DND-41 (cell line): Measurements from ENCODE around the gene ALDOA.

Experiments
- CTCF ChIP-seq: IDR thresholded peaks from 2 replicates; pipeline ENCODE4 v1.5.1; 2012; ENCODE audit warnings: borderline replicate concordance, low read length, moderate library complexity, mild to moderate bottlenecking; ENCODE audit not compliant: poor library complexity, severe bottlenecking; ENCODE audit errors: extremely low read depth
- EZH2 ChIP-seq: IDR thresholded peaks from 3 replicates; pipeline ENCODE4 v1.6.1; 2012; ENCODE audit warnings: borderline replicate concordance, low read depth, mild to moderate bottlenecking, moderate library complexity, low read length, inconsistent platforms; ENCODE audit not compliant: severe bottlenecking

GRCh38 chr16:30086291-30087140 lies 21.0 kb downstream of the ALDOA start:
- no peak for TF ChIP-seq CTCF
- TF ChIP-seq EZH2, result no peak
